Measurements from ENCODE around the gene THTPA.
A peak's percentile ranks its signal among the peaks of the same experiment; 100 is the strongest.
"Not testable (repeated sequence)": the region's sequence is repeated elsewhere in the genome, so short reads cannot be mapped to it uniquely, and the experiment has no call there.

The THTPA gene

DNA sequence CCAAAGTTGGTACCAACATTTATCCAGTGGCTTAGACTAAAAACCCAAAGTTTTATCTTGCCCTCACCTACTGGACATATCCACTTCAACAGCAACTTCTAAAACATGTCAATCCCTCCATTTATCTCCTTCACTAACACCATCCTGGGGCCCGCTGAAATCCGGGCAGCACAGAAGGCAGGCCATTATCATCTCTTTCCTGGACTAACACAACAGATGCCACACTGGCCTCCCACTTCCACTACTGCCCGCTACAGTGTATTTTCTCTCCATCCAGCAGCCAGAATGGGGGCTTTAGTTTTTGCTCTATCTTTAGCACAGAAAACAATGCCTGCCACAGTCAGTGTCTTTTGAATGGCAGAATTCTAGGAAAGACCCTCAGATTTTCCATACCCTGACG lies 20.1 kb upstream of the THTPA start:
- H3K27me3 ChIP-seq (ENCODE audit: insufficient read depth, low read length) = no peaks in the 10 kb centered on the region
- H3K79me2 ChIP-seq (ENCODE audit: control insufficient read depth, insufficient read depth, low read length, unreplicated experiment) = no peaks in the 10 kb centered on the region
- no peak overlapping the region for H2AFZ ChIP-seq (ENCODE audit: low read length, unreplicated experiment)
- H3K27ac ChIP-seq (ENCODE audit: low read depth, low read length) = no peak overlapping the region
- no peaks in the 10 kb centered on the region for H3K36me3 ChIP-seq (ENCODE audit: insufficient read depth, low read length)
- no peak overlapping the region for H3K4me3 ChIP-seq (ENCODE audit: low read depth, low read length)
- H3K4me1 ChIP-seq (ENCODE audit: control insufficient read depth, insufficient read depth, low read length, unreplicated experiment) = peaks cover 6% of the 10 kb centered on the region

GRCh38 chr14:23536494-23536893 lies 19.6 kb upstream of the THTPA start:
- H3K4me1 ChIP-seq (ENCODE audit: control insufficient read depth, insufficient read depth, low read length, unreplicated experiment) = peaks cover 6% of the 10 kb centered on the region
- no peak overlapping the region for H3K4me3 ChIP-seq (ENCODE audit: low read depth, low read length)
- H3K27ac ChIP-seq (ENCODE audit: low read depth, low read length) = no peak overlapping the region
- no peaks in the 10 kb centered on the region for H3K27me3 ChIP-seq (ENCODE audit: insufficient read depth, low read length)
- no peak overlapping the region for H2AFZ ChIP-seq (ENCODE audit: low read length, unreplicated experiment)
- H3K36me3 ChIP-seq (ENCODE audit: insufficient read depth, low read length) = no peaks in the 10 kb centered on the region
- no peaks in the 10 kb centered on the region for H3K79me2 ChIP-seq (ENCODE audit: control insufficient read depth, insufficient read depth, low read length, unreplicated experiment)

DNA sequence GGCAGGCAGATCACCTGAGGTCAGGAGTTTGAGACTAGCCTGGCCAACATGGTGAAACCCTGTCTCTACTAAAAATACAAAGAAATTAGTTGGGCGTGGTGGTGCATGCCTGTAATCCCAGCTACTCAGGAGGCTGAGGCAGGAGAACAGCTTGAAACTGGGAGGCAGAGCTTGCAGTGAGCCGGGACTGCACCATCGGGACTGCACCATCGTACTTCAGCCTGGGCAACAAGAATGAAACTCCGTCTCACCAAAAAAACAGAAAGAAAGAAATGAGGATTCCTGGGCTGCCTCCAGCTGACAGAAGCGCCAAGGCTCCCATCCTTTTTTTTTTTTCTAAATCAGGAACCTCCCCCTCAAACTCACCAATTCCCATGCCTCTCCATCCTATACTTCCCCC lies 19.2 kb upstream of the THTPA start:
- not testable (repeated sequence) for H3K27me3 ChIP-seq (ENCODE audit: insufficient read depth, low read length); H3K79me2 ChIP-seq (ENCODE audit: control insufficient read depth, insufficient read depth, low read length, unreplicated experiment); H2AFZ ChIP-seq (ENCODE audit: low read length, unreplicated experiment); H3K4me1 ChIP-seq (ENCODE audit: control insufficient read depth, insufficient read depth, low read length, unreplicated experiment); H3K4me3 ChIP-seq (ENCODE audit: low read depth, low read length); H3K36me3 ChIP-seq (ENCODE audit: insufficient read depth, low read length); H3K27ac ChIP-seq (ENCODE audit: low read depth, low read length)

- peaks cover 6% of the 10 kb centered on the region for H3K4me1 ChIP-seq (ENCODE audit: control insufficient read depth, insufficient read depth, low read length, unreplicated experiment)
- H3K27ac ChIP-seq (ENCODE audit: low read depth, low read length) = no peak overlapping the region
- H3K36me3 ChIP-seq (ENCODE audit: insufficient read depth, low read length) = no peaks in the 10 kb centered on the region
- H3K4me3 ChIP-seq (ENCODE audit: low read depth, low read length) = no peak overlapping the region
- no peaks in the 10 kb centered on the region for H3K27me3 ChIP-seq (ENCODE audit: insufficient read depth, low read length)
- no peaks in the 10 kb centered on the region for H3K79me2 ChIP-seq (ENCODE audit: control insufficient read depth, insufficient read depth, low read length, unreplicated experiment)
- no peak overlapping the region for H2AFZ ChIP-seq (ENCODE audit: low read length, unreplicated experiment)
Measured at GRCh38 chr14:23537351-23538049, 18.6 kb upstream of the THTPA start.

DNA sequence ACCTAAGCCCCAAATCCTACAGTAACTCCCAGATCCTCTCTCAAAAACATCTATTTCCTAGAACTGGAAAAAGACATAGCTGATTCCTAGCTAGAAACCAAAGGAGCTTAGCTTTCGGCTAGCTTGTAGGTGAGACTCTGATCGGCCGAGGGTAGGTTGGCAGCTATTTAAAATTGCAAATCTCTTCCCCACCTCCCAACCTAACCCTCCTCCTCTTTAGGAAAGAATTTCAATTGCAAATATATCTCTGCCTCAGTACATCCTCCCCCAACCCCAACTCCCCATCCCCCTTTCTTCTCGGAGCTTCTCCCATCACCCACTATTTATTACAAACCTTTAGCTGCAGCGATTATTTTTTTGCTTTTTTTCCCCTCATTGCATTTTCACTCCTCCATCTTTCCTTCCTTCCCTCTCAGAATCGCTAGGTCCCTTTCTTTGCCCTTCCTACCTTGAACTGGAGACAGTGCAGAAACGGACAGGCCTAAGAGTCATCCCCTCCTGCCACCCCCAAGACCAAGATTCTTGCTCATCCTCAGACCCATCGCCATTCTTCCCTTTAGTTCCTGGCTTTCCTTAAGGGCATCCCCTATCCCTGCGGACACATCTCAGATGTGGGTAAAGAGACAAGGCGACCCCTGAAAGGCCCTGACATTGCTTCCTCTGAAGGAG lies 17.9 kb upstream of the THTPA start:
- H3K4me3 ChIP-seq (ENCODE audit: low read depth, low read length) = no peak overlapping the region
- H3K27ac ChIP-seq (ENCODE audit: low read depth, low read length) = no peak overlapping the region
- H3K27me3 ChIP-seq (ENCODE audit: insufficient read depth, low read length) = no peaks in the 10 kb centered on the region
- H3K4me1 ChIP-seq (ENCODE audit: control insufficient read depth, insufficient read depth, low read length, unreplicated experiment) = peaks cover 6% of the 10 kb centered on the region
- no peaks in the 10 kb centered on the region for H3K36me3 ChIP-seq (ENCODE audit: insufficient read depth, low read length)
- H2AFZ ChIP-seq (ENCODE audit: low read length, unreplicated experiment) = no peak overlapping the region
- H3K79me2 ChIP-seq (ENCODE audit: control insufficient read depth, insufficient read depth, low read length, unreplicated experiment) = no peaks in the 10 kb centered on the region

GRCh38 chr14:23538785-23539184 lies 17.3 kb upstream of the THTPA start:
- Histone ChIP-seq H3K36me3 (ENCODE audit: insufficient read depth, low read length) (no peaks in the 10 kb centered on the region), H2AFZ (ENCODE audit: low read length, unreplicated experiment) (peak overlapping the region; percentile 67), H3K27ac (ENCODE audit: low read depth, low read length) (no peak overlapping the region), H3K4me3 (ENCODE audit: low read depth, low read length) (no peak overlapping the region), H3K27me3 (ENCODE audit: insufficient read depth, low read length) (no peaks in the 10 kb centered on the region), H3K4me1 (ENCODE audit: control insufficient read depth, insufficient read depth, low read length, unreplicated experiment) (peaks cover 6% of the 10 kb centered on the region), H3K79me2 (ENCODE audit: control insufficient read depth, insufficient read depth, low read length, unreplicated experiment) (no peaks in the 10 kb centered on the region)

GRCh38 chr14:23539248-23540140 lies 16.6 kb upstream of the THTPA start:
- peaks cover 6% of the 10 kb centered on the region for H3K4me1 ChIP-seq (ENCODE audit: control insufficient read depth, insufficient read depth, low read length, unreplicated experiment)
- no peak overlapping the region for H3K4me3 ChIP-seq (ENCODE audit: low read depth, low read length)
- no peaks in the 10 kb centered on the region for H3K79me2 ChIP-seq (ENCODE audit: control insufficient read depth, insufficient read depth, low read length, unreplicated experiment)
- no peaks in the 10 kb centered on the region for H3K27me3 ChIP-seq (ENCODE audit: insufficient read depth, low read length)
- H3K27ac ChIP-seq (ENCODE audit: low read depth, low read length) = no peak overlapping the region
- H3K36me3 ChIP-seq (ENCODE audit: insufficient read depth, low read length) = no peaks in the 10 kb centered on the region
- H2AFZ ChIP-seq (ENCODE audit: low read length, unreplicated experiment) = peak overlapping the region; percentile 67

DNA sequence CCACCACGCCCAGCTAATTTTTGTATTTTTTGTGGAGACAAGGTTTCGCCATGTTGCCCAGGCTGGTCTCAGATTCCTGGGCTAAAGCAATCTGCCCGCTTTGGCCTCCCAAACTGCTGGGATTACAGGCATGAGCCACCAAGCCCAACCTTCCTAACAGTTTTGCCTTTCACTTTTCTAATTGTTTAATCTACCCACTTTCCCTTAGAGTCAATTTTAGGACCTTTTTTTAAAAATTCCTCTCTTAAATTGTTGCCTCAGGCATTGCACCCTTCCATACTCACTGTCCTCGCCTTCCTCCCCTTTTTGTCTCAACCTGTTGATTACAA lies 16.0 kb upstream of the THTPA start:
- Histone ChIP-seq H3K27me3 (ENCODE audit: insufficient read depth, low read length) (no peaks in the 10 kb centered on the region), H3K27ac (ENCODE audit: low read depth, low read length) (no peak overlapping the region), H3K4me1 (ENCODE audit: control insufficient read depth, insufficient read depth, low read length, unreplicated experiment) (peaks cover 8% of the 10 kb centered on the region), H2AFZ (ENCODE audit: low read length, unreplicated experiment) (no peak overlapping the region), H3K36me3 (ENCODE audit: insufficient read depth, low read length) (no peaks in the 10 kb centered on the region), H3K4me3 (ENCODE audit: low read depth, low read length) (no peak overlapping the region), H3K79me2 (ENCODE audit: control insufficient read depth, insufficient read depth, low read length, unreplicated experiment) (no peaks in the 10 kb centered on the region)

- Histone ChIP-seq H3K27ac (ENCODE audit: low read depth, low read length) (no peak overlapping the region), H2AFZ (ENCODE audit: low read length, unreplicated experiment) (no peak overlapping the region), H3K4me1 (ENCODE audit: control insufficient read depth, insufficient read depth, low read length, unreplicated experiment) (peaks cover 9% of the 10 kb centered on the region), H3K79me2 (ENCODE audit: control insufficient read depth, insufficient read depth, low read length, unreplicated experiment) (no peaks in the 10 kb centered on the region), H3K4me3 (ENCODE audit: low read depth, low read length) (no peak overlapping the region), H3K36me3 (ENCODE audit: insufficient read depth, low read length) (no peaks in the 10 kb centered on the region), H3K27me3 (ENCODE audit: insufficient read depth, low read length) (no peaks in the 10 kb centered on the region)
Measured at GRCh38 chr14:23542261-23542660, 13.8 kb upstream of the THTPA start.

GRCh38 chr14:23543403-23543802 lies 12.7 kb upstream of the THTPA start:
- Histone ChIP-seq H3K36me3 (ENCODE audit: insufficient read depth, low read length) (no peaks in the 10 kb centered on the region), H3K4me1 (ENCODE audit: control insufficient read depth, insufficient read depth, low read length, unreplicated experiment) (peaks cover 9% of the 10 kb centered on the region), H3K79me2 (ENCODE audit: control insufficient read depth, insufficient read depth, low read length, unreplicated experiment) (no peaks in the 10 kb centered on the region), H3K27me3 (ENCODE audit: insufficient read depth, low read length) (no peaks in the 10 kb centered on the region), H3K27ac (ENCODE audit: low read depth, low read length) (no peak overlapping the region), H3K4me3 (ENCODE audit: low read depth, low read length) (no peak overlapping the region), H2AFZ (ENCODE audit: low read length, unreplicated experiment) (no peak overlapping the region)

All from ACC112 (cell line).